Loucy (cell line): ENCODE results near the gene CCDC82.

Experiments used
- CTCF ChIP-seq: fragments of 200-600 bp; sonication (generic); conservative IDR thresholded peaks from 2 replicates; pipeline ENCODE4 v1.5.1; 2014; ENCODE audit warnings: mild to moderate bottlenecking, antibody characterized with exemption, low read length
- EZH2phosphoT487 ChIP-seq: fragments of 200-600 bp; IDR thresholded peaks from 2 replicates; pipeline ENCODE4 v1.6.1; 2018; ENCODE audit warnings: antibody characterized with exemption, mild to moderate bottlenecking, moderate library complexity, borderline replicate concordance

- TF ChIP-seq CTCF (no peak), EZH2phosphoT487 (no peak)
Measured at GRCh38 chr11:96309016-96309642, 80.6 kb downstream of the CCDC82 start.
